ENCODE measurements around the gene CD151. TPM values are rescaled to one million over a fixed set of nuclear protein-coding genes. Genes with fewer than 3 reads are reported as not detected.
A peak's percentile ranks its signal among the peaks of the same experiment; 100 is the strongest.

The CD151 gene
- total RNA-seq, 4 donors from 2014 or later, result 87.6 to 118 (median 94.0) TPM

GRCh38 chr11:815675-816432 lies 16.9 kb upstream of the CD151 start:
- H3K27ac ChIP-seq, result no peak overlapping the region
- H3K4me1 ChIP-seq, result peaks cover 25 to 41% (median 31%) of the 10 kb centered on the region in 3 donors
- DNase-seq, result no peak
- H3K4me3 ChIP-seq, result no peak overlapping the region
- peaks cover 18 to 46% (median 23%) of the 10 kb centered on the region in 3 donors for H3K36me3 ChIP-seq
- no peaks in the 10 kb centered on the region for H3K9me3 ChIP-seq
- TF ChIP-seq POLR2A (IDR thresholded peaks at IDR 0.05) (no peak), CTCF (IDR thresholded peaks at IDR 0.05) (no peak)
- 76 to 82% methylated on average over 3 to 6 of the region's 11 CpGs for WGBS, 2 donors
- intact Hi-C loops (cut with DNase I), result no loop called here
- H3K27me3 ChIP-seq, result no peaks in the 10 kb centered on the region

GRCh38 chr11:816433-816779 lies 16.3 kb upstream of the CD151 start:
- Histone ChIP-seq H3K27me3 (no peaks in the 10 kb centered on the region), H3K36me3 (peaks cover 18 to 43% (median 20%) of the 10 kb centered on the region in 3 donors), H3K27ac (no peak overlapping the region), H3K4me3 (no peak overlapping the region), H3K4me1 (peaks cover 25 to 41% (median 31%) of the 10 kb centered on the region in 3 donors), H3K9me3 (no peaks in the 10 kb centered on the region)
- TF ChIP-seq POLR2A (IDR thresholded peaks at IDR 0.05), result no peak
- TF ChIP-seq CTCF (IDR thresholded peaks at IDR 0.05), result no peak
- DNase-seq, result no peak
- intact Hi-C loops (cut with DNase I), result no loop called here
- WGBS, 2 donors, result 72 to 75% methylated on average over 10 to 11 of the region's 11 CpGs

- no peak for TF ChIP-seq CTCF (IDR thresholded peaks at IDR 0.05)
- TF ChIP-seq POLR2A (IDR thresholded peaks at IDR 0.05), result peak in 1 of 4 donors; percentile 38
- Histone ChIP-seq H3K27me3 (no peaks in the 10 kb centered on the region), H3K36me3 (peaks cover 5 to 42% (median 16%) of the 10 kb centered on the region in 3 donors), H3K4me3 (peak within 1 kb of the TSS; percentile 72 to 96 (median 82)), H3K9me3 (no peaks in the 10 kb centered on the region), H3K27ac (peak within 1 kb of the TSS; percentile 92 to 98 (median 96)), H3K4me1 (peaks cover 26 to 41% (median 27%) of the 10 kb centered on the region in 3 donors)
- DNase-seq, result no peak
- intact Hi-C loops (cut with DNase I), result no loop called here
- 13 to 14% methylated on average over 11 to 12 of the region's 20 CpGs for WGBS, 2 donors
These were observed 14.2 kb upstream of the CD151 start, which contains the start of gene PNPLA2 for GRCh38 chr11:818396-819128. TSS of gene PNPLA2 (plus strand) at chr11:818914. CDS start at chr11:819719, 805 bp downstream.

GRCh38 chr11:819129-819931 lies 13.4 kb upstream of the CD151 start:
- 0% methylated on average over 2 to 3 of the region's 96 CpGs for WGBS, 2 donors
- DNase-seq, result peak; percentile 62
- Histone ChIP-seq H3K27me3 (peaks cover 0 to 5% (median 0%) of the 10 kb centered on the region in 4 donors), H3K9me3 (no peaks in the 10 kb centered on the region), H3K4me3 (peak overlapping the region; percentile 72 to 96 (median 82)), H3K4me1 (peaks cover 26 to 41% (median 27%) of the 10 kb centered on the region in 3 donors), H3K36me3 (peaks cover 12 to 44% (median 21%) of the 10 kb centered on the region in 3 donors), H3K27ac (peak overlapping the region; percentile 92 to 98 (median 96))
- peak in 4 of 6 experiments; percentile 3 to 37 (median 18) for TF ChIP-seq CTCF (IDR thresholded peaks at IDR 0.05)
- TF ChIP-seq POLR2A (IDR thresholded peaks at IDR 0.05), result peak in 2 of 4 donors; percentile 91 to 95
- intact Hi-C loops (cut with DNase I), result no loop called here

Measured in esophagus squamous epithelium (tissue), 5 donors.